ENCODE data around the gene FGD3. TPM values are rescaled to one million over a fixed set of nuclear protein-coding genes. Genes with fewer than 3 reads are reported as not detected.
"Not testable (repeated sequence)": the region's sequence is repeated elsewhere in the genome, so short reads cannot be mapped to it uniquely, and the experiment has no call there.

Gene FGD3
- total RNA-seq, 2 experiments from 2014 or later = 104 to 107 TPM

DNA sequence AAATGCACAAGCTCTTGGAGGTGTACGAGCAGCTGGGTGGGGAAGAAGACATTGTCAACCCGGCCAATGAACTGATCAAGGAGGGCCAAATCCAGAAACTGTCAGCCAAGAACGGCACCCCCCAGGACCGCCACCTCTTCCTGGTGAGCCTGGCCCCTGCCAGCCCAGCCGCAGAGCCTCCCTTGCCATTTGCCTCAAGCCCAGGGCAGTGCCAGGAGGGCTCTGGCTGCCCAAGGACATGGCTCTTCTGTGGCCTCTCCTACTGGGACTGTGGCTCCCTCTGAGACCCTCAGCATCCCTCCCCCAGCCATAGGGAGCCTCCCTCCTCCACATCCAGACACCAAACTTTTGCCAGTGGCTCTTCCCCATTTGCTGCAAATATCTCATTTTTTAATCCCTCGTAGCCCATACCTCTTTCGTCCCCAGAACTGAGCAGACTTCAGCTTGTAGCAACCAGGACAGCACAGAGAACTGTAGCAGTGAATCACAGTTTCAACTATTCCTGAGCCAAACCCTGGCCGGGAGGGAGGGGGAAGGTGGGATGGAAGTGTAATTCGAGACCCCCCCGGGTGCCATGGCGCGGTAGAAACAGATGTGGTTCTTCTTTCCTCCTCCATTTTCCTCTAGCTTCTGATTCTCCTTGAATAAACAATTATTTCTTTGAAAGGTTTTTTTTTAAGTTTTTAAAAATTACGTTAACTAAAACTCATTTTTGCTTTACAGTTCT, 66.7 kb downstream of the FGD3 start:
- DNase-seq (peak; percentile 12), ATAC-seq (no peak)
- peaks cover 60% of the 10 kb centered on the region for H3K36me3 Mint-ChIP-seq (ENCODE audit: low read depth)
- ChIA-PET POLR2A (interaction anchor here (0.9 kb wide), 1 partner anchor 50 kb away, joined by 3 read pairs; no protein-coding TSS in a partner anchor), CTCF (interaction anchor here (1.2 to 5.2 kb wide), 3 partner anchors 11 to 57 kb away, joined by 3 to 42 read pairs (median 5); no protein-coding TSS in a partner anchor)
- peak overlapping the region; percentile 31 for H3K27ac Mint-ChIP-seq
- no peaks in the 10 kb centered on the region for H3K27me3 Mint-ChIP-seq (ENCODE audit: low read depth)
- H3K4me1 Mint-ChIP-seq (ENCODE audit: low read depth) = peaks cover 16% of the 10 kb centered on the region
- H3K9me3 Mint-ChIP-seq (ENCODE audit: insufficient read depth) = no peaks in the 10 kb centered on the region
- H3K4me3 Mint-ChIP-seq = no peak overlapping the region

DNA sequence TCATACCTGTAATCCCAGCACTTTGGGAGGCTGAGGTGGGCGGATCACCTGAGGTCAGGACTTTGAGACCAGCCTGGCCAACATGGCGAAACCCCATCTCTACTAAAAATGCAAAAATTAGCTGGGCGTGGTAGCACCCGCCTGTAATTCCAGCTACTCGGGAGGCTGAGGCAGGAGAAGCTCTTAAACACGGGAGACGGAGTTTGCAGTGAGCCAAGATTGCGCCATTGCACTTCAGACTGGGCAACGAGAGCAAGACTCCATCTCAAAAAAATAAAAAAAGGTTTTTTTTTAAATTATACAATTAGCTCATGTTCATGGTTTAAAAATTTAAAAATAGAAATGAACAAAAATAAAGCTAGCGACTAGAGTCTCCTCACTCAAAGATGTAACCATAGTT, 67.9 kb downstream of the FGD3 start:
- not testable (repeated sequence) for DNase-seq; H3K27me3 Mint-ChIP-seq (ENCODE audit: low read depth); H3K9me3 Mint-ChIP-seq (ENCODE audit: insufficient read depth); H3K4me3 Mint-ChIP-seq; H3K27ac Mint-ChIP-seq; ATAC-seq
- Mint-ChIP-seq H3K4me1 (ENCODE audit: low read depth) (peaks cover 27% of the 10 kb centered on the region), H3K36me3 (ENCODE audit: low read depth) (peaks cover 58% of the 10 kb centered on the region)
- ChIA-PET CTCF (interaction anchor here (1.0 to 5.2 kb wide), 4 partner anchors 9 to 184 kb away, joined by 3 to 42 read pairs (median 4); no protein-coding TSS in a partner anchor), POLR2A (interaction anchor here (1.1 to 1.2 kb wide), 2 partner anchors 9 to 13 kb away, joined by 4 to 7 read pairs; no protein-coding TSS in a partner anchor)

DNA sequence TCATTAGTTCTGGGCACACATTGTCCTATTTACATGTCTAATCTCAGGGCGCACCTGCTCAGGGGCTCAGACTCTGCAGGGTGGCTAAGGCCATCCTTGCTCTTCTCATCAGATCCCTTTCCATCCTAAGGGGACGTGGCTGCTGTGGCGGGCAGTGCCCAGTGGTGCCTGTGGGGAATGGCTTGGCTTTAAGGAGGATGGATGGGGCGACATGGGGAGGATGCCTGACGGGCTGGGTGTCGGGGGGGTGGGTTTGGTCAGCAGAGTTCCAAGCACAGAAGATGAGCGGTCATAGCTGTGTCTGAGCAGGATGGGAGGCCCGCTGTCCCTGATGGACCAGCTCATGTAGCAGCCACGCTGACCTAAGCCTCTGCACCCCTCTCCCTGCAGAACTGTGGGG, 70.3 kb downstream of the FGD3 start:
- Mint-ChIP-seq H3K27me3 (ENCODE audit: low read depth) (no peaks in the 10 kb centered on the region), H3K27ac (peak overlapping the region; percentile 40), H3K4me1 (ENCODE audit: low read depth) (peaks cover 46% of the 10 kb centered on the region), H3K36me3 (ENCODE audit: low read depth) (peaks cover 69% of the 10 kb centered on the region), H3K9me3 (ENCODE audit: insufficient read depth) (no peaks in the 10 kb centered on the region), H3K4me3 (no peak overlapping the region)
- no peak for DNase-seq
- ChIA-PET POLR2A (no interaction called here), CTCF (interaction anchor here (0.9 to 1.1 kb wide), 3 partner anchors 12 to 61 kb away, joined by 3 to 6 read pairs (median 4); no protein-coding TSS in a partner anchor)
- no peak for ATAC-seq

DNA sequence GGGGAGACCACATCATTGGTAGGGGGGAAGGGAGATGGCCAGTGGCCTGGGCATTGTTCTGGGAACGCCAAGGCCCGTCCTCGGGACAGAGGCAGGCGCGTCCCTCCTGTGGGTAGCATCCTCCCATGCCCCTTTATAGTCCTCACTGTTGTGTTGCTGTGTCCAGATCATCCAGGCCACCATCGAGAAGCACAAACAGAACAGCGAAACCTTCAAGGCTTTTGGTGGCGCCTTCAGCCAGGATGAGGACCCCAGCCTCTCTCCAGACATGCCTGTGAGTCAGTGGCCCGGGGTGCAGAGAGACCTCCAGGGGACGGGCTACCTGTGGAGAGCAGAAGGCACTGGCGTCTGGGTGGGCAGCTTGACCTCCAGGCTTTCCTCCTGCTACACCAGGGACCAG, 72.8 kb downstream of the FGD3 start:
- ATAC-seq (no peak), DNase-seq (no peak)
- POLR2A ChIA-PET = interaction anchor here (1.0 to 1.9 kb wide), 2 partner anchors 10 to 11 kb away, joined by 3 to 9 read pairs; no protein-coding TSS in a partner anchor
- peaks cover 70% of the 10 kb centered on the region for H3K36me3 Mint-ChIP-seq (ENCODE audit: low read depth)
- H3K4me1 Mint-ChIP-seq (ENCODE audit: low read depth) = peaks cover 66% of the 10 kb centered on the region
- H3K9me3 Mint-ChIP-seq (ENCODE audit: insufficient read depth) = no peaks in the 10 kb centered on the region
- CTCF ChIA-PET = interaction anchor here (1.1 to 2.4 kb wide), 4 partner anchors 17 to 283 kb away, joined by 3 to 16 read pairs (median 6); no protein-coding TSS in a partner anchor
- peak overlapping the region; percentile 87 for H3K27ac Mint-ChIP-seq
- H3K4me3 Mint-ChIP-seq = no peak overlapping the region
- no peaks in the 10 kb centered on the region for H3K27me3 Mint-ChIP-seq (ENCODE audit: low read depth)

DNA sequence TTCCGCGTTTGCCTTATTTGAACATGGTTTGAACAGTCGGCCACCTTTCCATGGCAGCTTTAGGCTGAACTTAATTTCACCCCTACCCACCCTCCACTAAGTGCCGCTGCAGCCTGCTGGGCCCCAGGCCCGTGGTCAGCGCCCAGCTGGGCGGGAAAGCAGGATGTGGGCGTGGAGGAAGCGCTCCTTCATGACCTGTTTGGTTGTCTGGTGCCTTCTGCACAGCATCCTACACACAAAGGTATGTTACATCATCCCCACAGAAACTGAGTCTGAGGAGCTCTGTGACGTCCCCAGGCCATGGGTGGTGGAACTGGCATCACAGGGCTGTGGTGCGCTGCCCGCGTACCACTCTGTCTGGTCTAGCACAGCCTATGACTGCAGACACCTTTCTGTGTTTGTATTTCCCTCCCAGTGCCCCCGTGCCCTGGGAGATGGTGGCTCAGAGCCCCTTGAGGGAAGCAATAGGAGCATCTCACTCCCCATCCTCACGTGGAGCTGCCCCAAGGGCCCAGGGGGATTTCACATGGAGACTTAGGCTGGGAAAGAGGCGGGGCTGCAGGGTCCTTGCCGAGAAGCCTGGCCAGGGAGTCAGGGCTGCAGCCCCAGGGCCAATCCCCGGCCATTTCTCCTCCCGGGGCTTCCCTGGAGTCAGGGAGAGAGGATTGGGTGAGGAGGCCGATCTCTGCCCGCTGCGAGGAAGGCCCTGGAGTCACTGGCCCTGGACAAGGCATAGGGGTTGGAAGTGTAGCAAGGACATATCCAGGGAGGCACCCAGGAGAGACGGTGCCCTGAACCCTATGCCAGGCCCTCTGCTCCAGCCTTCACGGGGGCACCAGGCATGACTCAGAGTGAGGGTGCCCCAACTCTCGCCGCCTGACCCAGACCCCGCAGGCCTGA, 73.7 kb downstream of the FGD3 start:
- peak overlapping the region; percentile 87 for H3K27ac Mint-ChIP-seq
- H3K36me3 Mint-ChIP-seq (ENCODE audit: low read depth) = peaks cover 69% of the 10 kb centered on the region
- no peaks in the 10 kb centered on the region for H3K27me3 Mint-ChIP-seq (ENCODE audit: low read depth)
- DNase-seq (peak; percentile 79), ATAC-seq (peak; percentile 58)
- POLR2A ChIA-PET = interaction anchor here (0.8 to 1.9 kb wide), 3 partner anchors 9 to 12 kb away, joined by 3 to 9 read pairs (median 3); no protein-coding TSS in a partner anchor
- peaks cover 75% of the 10 kb centered on the region for H3K4me1 Mint-ChIP-seq (ENCODE audit: low read depth)
- CTCF ChIA-PET = interaction anchor here (0.7 to 2.4 kb wide), 6 partner anchors 18 to 282 kb away, joined by 3 to 16 read pairs (median 4); no protein-coding TSS in a partner anchor
- H3K9me3 Mint-ChIP-seq (ENCODE audit: insufficient read depth) = no peaks in the 10 kb centered on the region
- no peak overlapping the region for H3K4me3 Mint-ChIP-seq

DNA sequence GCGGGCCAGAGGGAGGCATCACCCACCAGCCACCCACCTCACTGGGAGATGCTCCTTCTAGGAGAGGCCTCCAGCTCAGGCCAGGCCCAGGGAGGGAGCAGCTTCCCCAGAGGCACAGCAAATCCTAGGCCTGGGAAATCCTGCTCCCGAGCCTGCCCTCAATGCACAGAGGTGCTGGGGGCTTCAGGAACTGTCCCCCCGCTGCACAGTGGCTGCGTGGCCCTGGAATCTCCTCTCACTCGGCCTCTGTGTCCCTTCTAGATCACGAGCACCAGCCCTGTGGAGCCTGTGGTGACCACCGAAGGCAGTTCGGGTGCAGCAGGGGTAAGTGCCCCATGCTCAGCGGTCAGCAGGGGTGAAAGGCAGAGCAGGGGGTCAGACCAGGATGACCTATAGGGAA, 74.7 kb downstream of the FGD3 start:
- H3K9me3 Mint-ChIP-seq (ENCODE audit: insufficient read depth) = no peaks in the 10 kb centered on the region
- H3K4me1 Mint-ChIP-seq (ENCODE audit: low read depth) = peaks cover 85% of the 10 kb centered on the region
- H3K27me3 Mint-ChIP-seq (ENCODE audit: low read depth) = no peaks in the 10 kb centered on the region
- ATAC-seq = no peak
- no peak overlapping the region for H3K4me3 Mint-ChIP-seq
- peak overlapping the region; percentile 87 for H3K27ac Mint-ChIP-seq
- no peak for DNase-seq
- ChIA-PET POLR2A (interaction anchor here (1.9 kb wide), 1 partner anchor 13 kb away, joined by 9 read pairs; no protein-coding TSS in a partner anchor), CTCF (no interaction called here)
- H3K36me3 Mint-ChIP-seq (ENCODE audit: low read depth) = peaks cover 76% of the 10 kb centered on the region

DNA sequence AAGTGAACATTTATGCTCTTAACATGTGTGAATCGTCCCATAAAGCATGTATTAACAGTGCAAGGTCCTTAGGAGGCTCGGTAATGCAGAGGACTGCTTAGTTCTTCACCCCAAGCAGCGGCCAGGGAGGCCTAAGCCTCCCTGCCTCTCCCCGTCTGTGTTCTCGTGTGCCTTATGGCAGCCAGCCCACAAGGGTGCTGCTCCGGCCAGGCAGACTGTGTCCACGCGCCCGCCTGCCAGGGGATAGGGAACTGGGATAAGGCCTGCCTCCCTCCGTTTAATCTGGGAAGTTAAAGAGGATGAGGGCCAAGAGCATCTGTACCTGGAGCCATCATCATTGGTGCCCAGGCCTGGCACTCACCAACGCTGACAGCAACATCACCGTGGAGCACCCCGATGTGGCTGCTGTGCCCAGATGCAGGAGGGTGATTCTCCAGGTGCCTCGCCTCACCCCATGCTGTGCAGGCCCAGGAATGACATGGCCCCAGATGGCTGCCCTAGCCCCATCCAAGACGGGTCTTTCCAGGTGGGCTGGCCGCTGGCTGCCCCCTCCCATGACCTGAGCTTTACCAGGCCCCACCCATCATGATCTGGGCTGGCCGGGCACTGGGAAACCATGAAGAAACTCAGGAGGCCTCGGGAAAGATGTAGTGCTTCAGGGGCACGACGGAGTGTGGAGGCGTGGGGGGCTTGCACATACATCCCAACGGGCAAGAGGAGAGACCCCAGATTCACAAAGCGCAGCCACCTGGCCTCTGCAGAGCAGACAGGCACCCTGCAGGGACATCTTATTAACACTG, 75.6 kb downstream of the FGD3 start:
- Mint-ChIP-seq H3K9me3 (ENCODE audit: insufficient read depth) (no peaks in the 10 kb centered on the region), H3K4me3 (no peak overlapping the region), H3K36me3 (ENCODE audit: low read depth) (peaks cover 77% of the 10 kb centered on the region), H3K27me3 (ENCODE audit: low read depth) (no peaks in the 10 kb centered on the region), H3K4me1 (ENCODE audit: low read depth) (peaks cover 87% of the 10 kb centered on the region), H3K27ac (peak overlapping the region; percentile 76)
- CTCF ChIA-PET = interaction anchor here (4.1 kb wide), 1 partner anchor 20 kb away, joined by 35 read pairs; no protein-coding TSS in a partner anchor
- POLR2A ChIA-PET = no interaction called here
- no peak for ATAC-seq
- DNase-seq = no peak

DNA sequence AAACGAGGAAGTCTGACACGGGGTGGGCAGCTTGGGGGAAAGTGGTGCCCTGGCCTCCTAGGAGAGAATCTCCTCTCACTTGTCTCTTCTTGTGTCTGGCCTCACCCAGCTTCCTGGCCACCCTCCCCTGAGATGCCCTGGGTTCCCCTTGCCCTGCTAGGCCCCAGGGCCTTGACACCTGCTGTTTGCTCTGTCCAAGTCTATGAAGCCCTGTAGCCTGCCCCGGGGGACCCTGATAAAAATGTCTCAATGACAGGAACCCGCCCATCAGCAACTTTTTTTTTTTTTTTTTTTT, 76.1 kb downstream of the FGD3 start:
- Mint-ChIP-seq H3K4me3 (no peak overlapping the region), H3K27ac (peak overlapping the region; percentile 76), H3K4me1 (ENCODE audit: low read depth) (peaks cover 87% of the 10 kb centered on the region), H3K9me3 (ENCODE audit: insufficient read depth) (no peaks in the 10 kb centered on the region), H3K27me3 (ENCODE audit: low read depth) (no peaks in the 10 kb centered on the region), H3K36me3 (ENCODE audit: low read depth) (peaks cover 76% of the 10 kb centered on the region)
- DNase-seq (no peak), ATAC-seq (no peak)
- POLR2A ChIA-PET = no interaction called here
- CTCF ChIA-PET = interaction anchor here (4.1 kb wide), 1 partner anchor 21 kb away, joined by 35 read pairs; no protein-coding TSS in a partner anchor

DNA sequence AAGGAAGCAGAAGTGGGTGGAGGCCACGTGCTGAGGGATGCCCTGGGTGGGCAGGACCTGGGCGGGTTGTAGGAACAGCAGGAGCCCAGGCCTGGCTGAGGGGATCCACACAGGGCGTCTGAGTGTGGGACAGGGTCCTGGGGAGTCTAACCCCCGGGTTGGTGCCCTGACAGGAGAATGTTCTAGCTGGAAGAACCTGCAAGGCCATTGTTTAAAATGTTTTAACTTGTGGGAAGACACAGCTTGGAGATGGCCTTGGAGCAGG, 77.3 kb downstream of the FGD3 start:
- ChIA-PET CTCF (interaction anchor here (0.8 to 4.1 kb wide), 3 partner anchors 22 to 84 kb away, joined by 5 to 35 read pairs (median 5); no protein-coding TSS in a partner anchor), POLR2A (interaction anchor here (1.1 to 1.7 kb wide), 2 partner anchors 9 to 38 kb away, joined by 3 to 7 read pairs; no protein-coding TSS in a partner anchor)
- H3K9me3 Mint-ChIP-seq (ENCODE audit: insufficient read depth) = no peaks in the 10 kb centered on the region
- H3K4me3 Mint-ChIP-seq = no peak overlapping the region
- H3K27me3 Mint-ChIP-seq (ENCODE audit: low read depth) = no peaks in the 10 kb centered on the region
- ATAC-seq = no peak
- peaks cover 88% of the 10 kb centered on the region for H3K4me1 Mint-ChIP-seq (ENCODE audit: low read depth)
- peaks cover 73% of the 10 kb centered on the region for H3K36me3 Mint-ChIP-seq (ENCODE audit: low read depth)
- no peak for DNase-seq
- peak overlapping the region; percentile 92 for H3K27ac Mint-ChIP-seq

DNA sequence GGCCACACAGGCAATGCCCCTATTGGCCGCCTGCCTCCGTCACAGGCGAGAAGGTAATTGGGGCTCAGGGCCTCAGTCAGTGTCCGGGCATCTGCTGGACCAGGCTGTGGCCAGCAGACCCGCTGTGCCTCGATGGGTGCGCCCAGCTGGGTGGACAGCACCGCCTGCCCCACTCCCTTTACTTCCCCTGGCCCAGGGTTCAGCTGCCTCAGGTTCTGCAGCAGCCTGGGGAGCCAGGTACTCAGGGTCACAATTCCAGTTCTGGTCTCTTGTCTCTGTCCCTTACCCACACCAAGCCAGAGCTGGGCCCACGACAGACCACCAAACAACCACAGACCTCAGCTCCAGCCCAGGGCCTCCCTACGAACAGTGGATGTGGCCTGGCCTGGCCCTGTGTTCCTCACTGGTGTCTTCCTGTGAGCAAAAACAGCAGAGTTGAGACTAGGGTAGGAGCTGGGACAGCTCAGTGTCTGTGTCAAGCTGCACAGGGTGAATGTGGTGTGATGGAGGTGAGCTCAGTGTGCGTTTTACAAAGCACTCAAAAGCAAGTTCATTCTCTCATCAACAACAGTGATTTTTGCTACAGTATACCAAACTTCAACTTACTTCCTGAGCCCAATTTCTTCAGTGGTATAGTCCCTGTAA, 77.8 kb downstream of the FGD3 start:
- CTCF ChIA-PET = interaction anchor here (0.8 to 4.1 kb wide), 10 partner anchors 12 to 84 kb away, joined by 3 to 35 read pairs (median 4); no protein-coding TSS in a partner anchor
- ATAC-seq = peak; percentile 49
- Mint-ChIP-seq H3K36me3 (ENCODE audit: low read depth) (peaks cover 77% of the 10 kb centered on the region), H3K9me3 (ENCODE audit: insufficient read depth) (no peaks in the 10 kb centered on the region), H3K27me3 (ENCODE audit: low read depth) (no peaks in the 10 kb centered on the region), H3K27ac (peak overlapping the region; percentile 92), H3K4me3 (peak overlapping the region; percentile 24), H3K4me1 (ENCODE audit: low read depth) (peaks cover 89% of the 10 kb centered on the region)
- DNase-seq = peak; percentile 60
- POLR2A ChIA-PET = interaction anchor here (0.6 to 2.0 kb wide), 8 partner anchors 10 to 71 kb away, joined by 3 to 14 read pairs (median 5); partner anchors contain the start of gene CARD19

Measured in activated CD8-positive, alpha-beta T cell treated with anti-CD3 and anti-CD28 coated beads, Interleukin-2, amount 10 ng/mL, durations not matched to agents 7 days and 5 days (primary cell).